HG03159 (cell line): ENCODE results near the gene CHST15.

ENCODE experiments used
- ATAC-seq: cut with Tn5 transposase; IDR thresholded peaks from one replicate; pipeline ENCODE4 v1.9.1; 2021; ENCODE audit warnings: mild to moderate bottlenecking, moderate library complexity; ENCODE audit not compliant: unreplicated experiment

CHST15 gene

GRCh38 chr10:123972481-123973401, 120.7 kb downstream of the CHST15 start:
- no peak for ATAC-seq

- no peak for ATAC-seq
These were observed 122.5 kb downstream of the CHST15 start for GRCh38 chr10:123970927-123971286.

DNA sequence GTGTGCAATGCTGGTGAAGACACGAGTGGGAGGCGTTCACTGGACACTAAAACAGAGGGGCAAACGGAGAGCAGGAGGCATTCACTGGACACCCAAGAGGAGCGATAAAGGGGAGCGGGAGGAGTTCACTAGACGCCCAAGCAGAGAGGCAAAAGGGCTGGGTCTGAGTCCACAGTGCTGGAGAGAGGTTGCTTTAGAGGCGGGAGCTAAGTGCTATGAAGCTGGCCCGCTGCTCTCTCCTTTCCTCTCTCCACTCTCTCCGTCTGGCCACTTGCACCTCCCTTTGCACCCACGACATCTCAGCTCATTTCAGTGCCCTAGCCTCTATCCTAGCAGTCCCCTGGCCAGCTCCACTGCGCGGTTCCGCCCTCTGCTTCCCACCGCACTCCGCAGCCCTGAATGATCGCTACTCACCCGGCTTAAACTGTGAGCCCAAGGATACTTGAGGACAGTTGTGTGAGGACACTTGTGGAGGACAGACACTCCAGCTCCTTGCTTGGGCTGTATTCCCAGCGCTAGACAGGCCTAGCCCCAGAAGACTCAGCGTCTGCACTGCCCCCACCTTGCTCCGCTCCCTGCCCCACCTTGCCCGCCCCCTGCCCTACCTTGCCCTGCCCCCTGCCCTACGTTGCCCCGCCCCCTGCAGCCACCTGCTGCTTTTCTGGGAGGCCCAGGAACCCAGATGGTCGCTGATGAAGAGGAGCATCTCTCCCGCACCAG, 123.0 kb downstream of the CHST15 start:
- ATAC-seq: no peak

DNA sequence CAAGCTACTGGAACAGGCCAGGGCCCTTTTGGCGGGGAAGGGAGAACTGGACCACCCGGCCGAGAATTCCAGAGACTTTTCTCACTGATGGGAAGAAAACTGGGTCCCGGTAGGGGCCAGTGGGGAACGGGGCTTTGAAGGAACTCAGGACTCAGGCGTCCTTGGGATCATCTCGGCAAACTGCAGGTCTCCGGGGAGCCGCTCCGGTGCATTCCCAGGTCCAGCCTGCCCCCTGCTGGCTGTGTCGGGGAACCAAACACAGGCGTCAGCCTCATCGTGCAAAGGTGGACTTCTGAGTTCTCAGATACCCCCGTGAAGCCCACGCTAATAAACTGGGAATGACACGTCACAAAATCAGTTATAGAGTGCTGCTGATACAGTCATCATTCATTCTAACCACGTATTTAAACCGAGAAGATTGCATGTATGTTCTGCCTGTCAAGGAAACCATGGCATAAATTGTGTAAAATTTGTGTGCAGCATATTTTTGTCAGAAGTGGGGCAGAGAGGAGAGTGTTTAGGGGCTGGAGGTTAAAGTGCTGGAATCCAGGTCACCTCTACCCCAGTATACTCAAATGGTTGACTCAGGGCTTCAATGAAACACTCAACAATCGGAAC, 125.7 kb downstream of the CHST15 start:
- no peak for ATAC-seq

DNA sequence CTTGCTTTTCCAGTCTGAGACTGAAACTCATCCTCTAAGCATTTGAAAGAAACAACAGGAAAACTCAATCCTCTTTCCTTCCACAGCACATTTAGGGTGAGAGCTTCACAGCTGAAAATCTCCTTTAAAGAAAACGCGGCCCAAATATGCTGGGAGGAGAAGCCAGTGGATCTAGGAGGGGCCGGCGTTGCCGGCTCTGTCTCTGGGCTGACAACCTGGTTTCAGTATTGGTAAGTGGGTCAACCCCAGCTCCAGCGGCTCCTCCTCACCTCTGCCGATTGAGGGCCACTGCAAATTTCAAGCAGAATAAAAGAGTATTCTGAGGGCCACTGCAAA, 126.5 kb downstream of the CHST15 start:
- no peak for ATAC-seq

DNA sequence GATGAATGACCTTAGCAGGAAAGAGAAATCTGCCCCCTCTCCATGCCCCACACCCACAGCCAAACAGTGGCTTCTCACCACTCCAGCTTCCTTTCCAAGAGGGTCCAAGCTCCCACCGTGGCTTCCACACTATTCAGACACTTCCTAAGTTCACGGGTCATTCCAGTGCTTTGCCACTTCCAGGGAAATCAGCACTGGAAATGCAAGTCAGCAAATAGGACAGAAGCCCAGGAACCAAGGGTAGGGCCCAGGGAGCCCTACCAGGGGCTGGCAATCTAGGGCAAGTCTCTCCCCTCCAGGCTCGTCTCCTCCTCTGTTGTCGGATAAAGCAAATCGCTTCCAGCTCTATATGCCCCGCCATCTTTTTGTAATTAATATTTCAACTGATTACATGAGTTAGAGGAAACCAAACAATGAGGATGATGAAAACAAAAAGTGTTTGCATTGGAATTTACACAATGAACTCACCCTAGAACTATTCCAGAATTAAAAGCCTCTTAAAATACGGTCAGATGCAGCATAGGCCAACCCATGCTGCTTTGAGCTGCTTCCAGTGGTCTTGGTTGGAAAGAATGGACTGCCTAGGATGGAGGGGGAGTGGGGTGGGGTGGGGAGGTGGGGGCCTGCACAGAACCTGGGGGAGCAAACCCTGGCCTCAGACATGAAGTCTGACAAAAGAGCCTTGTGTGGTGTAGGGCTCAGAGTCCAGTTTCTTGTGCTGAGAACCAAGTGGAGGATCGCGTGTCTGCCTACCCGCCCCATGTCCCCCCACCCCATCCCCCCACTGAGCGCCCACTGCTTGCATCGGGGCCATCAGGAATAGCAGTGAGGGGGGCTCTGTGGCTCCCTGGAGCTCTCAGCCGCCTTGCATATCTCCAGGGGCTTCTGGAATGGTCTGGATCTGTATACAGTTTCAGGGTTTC, 127.2 kb downstream of the CHST15 start:
- ATAC-seq: no peak

- no peak for ATAC-seq
These were observed 128.4 kb downstream of the CHST15 start for GRCh38 chr10:123964953-123965352.

DNA sequence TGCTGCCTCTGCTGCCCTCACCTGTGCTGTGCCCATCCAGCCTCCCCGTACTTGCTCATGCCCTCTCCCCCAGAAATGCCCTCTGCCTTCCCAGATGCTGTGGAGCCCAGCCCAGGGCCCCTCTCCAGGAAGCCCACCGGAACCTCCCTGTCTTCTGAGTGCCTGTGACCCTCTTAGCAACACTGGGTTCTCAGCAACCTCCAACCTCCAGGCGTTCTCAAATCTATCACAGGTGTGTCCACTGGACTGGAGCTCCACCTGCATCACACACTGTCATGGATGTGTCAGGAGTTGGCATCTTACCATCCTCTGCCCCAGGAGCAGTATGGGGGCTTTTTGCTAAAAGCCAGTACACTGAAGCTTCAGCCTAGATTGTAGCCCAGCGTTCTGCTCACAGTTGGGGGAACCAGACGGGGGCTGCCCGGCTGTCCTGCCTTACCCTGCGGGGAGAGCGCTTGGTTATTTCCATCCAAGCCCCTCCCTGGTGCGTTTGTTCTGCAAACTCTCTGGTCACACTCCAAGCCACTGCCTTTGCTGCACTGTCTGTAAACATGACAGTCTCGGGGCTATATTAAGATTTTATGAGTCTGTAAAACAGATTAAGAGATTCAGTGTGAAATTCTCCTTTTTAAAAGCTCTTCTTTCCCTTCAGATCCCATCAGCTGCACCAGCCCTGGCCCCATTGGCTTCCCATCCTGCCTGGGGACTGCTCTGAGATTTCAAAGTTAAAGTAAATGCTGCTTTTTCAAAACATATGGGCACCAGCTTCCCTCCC, 130.5 kb downstream of the CHST15 start:
- ATAC-seq: no peak

DNA sequence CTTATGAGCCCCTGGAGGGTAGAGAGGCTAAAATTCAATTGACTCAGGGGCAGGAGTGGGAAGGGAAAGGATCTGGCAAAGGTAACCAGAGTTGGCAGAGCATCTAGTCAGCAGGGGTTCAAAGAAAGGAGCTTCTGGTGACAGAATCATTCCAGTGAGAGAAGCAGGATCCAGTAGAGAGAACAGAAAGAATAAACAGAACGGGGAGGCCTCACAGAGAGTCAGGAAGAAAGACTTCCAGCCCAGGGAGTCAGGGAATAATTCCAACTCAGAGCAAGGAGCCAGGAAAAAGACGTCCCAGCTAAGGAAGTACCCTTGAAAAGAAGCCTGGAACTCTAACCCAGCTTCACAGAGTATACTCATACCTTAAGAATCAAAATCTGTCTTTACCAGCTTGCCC, 135.2 kb downstream of the CHST15 start:
- ATAC-seq: no peak
